Eye (tissue), 1 donor: ENCODE data around the gene ASH1L.

ENCODE experiments used
- DNase-seq: peaks from one replicate; pipeline ENCODE4 v3.0.0-alpha.2; 2015

The ASH1L gene

DNA sequence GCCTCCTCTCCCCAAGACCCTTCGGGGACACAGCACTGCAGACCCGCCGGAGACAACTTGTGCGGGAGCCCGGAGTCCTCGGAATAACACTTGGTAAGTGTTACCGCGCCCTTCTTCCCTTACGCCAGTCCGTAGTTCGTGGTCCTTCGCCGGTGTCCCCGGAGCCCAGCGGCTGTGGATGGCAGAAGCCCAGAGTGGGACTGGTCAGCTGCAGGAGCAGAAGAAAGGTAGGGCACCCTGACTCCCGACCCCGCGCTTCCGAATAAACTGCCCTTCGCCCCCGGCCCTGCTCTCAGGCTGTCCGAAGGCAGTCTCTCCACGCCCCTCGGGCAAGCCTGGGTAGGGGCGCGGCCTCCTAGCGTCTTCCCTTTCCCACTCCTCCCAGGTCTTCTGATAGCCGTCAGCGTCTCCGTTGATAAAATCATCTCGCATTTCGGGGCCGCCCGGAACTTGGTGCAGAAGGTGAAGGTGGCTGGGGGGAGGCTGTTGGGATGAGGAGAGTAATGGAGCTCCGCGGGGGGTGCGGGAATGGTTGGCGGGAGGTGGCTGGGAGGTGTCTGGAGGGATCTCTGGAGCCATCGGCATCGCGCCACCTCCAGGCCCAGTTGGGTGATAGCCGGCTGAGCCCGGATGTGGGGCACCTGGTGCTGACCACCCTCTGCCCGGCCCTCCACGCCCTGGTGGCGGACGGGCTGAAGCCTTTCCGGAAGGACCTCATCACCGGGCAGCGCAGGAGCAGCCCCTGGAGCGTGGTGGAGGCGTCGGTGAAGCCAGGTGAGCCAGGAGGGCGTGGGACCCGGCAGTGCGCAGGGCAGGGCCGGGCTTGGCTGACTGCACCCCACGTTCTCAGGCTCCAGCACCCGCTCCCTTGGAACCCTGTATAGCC lies 237.6 kb downstream of the ASH1L start:
- DNase-seq: peak; percentile 74

DNA sequence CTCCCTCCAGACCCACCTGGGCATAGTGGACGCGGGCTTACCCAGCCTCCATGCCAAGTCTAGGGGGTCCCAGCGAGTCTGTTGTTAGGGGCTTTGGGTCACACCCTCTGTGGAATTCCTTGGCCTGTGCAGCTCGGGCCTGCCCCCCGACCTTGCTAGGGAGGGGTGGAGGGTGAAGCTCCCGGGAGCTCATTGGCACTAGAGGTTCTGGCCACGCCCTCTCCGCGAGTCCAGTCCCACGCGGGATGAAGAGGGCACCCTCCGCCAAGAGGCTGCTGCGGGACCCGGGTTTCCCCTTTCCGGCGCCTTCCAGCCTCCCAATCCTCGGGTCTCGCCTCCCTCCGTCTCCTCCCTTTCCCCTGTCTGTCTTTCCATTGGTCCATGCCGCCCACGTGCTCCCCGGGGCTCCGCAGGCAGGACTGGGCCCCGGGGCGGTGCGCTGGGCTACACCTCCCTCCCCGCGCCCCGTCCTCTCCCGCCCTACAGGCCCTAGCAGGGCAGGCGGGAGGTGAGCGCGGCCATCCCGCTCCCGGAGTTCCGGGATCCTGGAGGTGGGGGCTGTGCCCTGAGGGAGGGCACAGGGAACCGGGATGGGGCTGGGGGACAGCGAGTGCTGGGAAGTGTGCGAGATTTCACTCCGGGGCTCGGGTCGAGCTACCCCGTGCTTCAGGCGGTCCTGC lies 238.4 kb downstream of the ASH1L start:
- DNase-seq: peak; percentile 96

DNA sequence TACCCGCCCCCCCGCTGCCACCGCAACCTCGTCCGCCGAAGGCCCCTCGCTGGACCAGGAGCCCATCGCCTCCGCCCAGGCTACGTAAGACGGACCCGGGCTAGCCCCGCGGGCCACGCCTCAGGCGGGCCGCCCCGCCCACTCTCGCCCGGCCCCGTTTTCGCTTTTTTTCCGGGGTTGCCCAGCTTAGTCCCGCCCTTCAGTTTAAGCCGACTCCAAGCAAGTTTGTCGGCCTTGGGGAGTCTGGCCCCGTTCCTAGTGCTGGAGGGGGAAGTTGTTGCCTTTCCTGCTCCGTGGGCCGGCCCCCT lies 238.9 kb downstream of the ASH1L start:
- DNase-seq: peak; percentile 93

DNA sequence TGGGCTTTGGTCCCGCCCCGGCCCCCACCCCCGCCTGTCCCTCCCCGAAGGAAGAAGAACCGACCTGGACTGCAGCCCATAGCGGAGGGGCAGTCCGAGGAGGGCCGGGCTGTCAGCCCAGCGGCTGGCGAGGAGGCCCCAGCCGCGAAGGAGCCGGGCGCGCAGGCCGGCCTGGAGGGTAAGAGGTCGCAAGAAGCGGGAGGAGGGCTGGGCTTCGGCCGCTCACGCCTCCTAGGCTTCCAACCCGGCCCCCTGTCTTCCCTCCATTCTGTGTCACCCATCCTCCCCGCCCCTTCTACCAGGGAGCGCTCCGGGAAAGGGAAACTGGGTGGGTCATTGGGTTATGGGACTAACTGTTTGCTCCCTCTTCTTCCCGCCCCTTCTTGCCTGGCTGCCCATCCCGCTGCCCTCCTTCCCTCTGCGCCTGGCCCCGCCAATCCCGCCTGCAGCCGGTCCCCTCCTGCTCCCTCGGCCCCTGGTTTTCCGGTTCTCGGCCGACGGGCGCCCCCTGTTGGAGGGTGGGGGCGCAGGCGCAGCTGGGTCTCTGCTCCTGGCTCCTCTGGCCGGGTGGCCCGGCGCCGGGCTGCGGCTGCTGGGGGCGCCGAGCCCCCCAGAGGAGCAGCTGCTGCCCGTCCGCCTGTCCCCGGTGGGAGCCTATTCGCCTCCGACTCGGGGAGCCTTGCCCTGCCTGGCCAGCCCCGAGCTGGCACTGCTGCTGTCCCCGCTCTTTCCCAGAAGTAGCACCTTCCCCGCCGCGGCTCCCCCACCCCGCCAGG lies 239.5 kb downstream of the ASH1L start:
- DNase-seq: peak; percentile 97

DNA sequence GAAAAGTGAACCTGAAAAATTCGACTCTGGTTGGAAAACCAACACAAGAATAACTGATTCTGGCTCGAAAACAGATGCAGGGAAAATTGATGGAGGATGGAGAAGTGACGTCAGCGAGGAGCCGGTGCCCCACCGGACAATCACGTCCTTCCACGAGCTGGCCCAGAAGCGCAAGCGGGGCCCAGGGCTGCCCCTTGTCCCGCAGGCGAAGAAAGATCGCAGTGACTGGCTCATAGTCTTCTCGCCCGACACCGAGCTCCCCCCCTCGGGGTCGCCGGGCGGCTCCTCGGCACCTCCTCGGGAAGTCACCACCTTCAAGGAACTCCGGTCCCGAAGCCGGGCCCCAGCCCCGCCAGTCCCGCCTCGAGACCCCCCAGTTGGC lies 240.0 kb downstream of the ASH1L start:
- DNase-seq: peak; percentile 73

DNA sequence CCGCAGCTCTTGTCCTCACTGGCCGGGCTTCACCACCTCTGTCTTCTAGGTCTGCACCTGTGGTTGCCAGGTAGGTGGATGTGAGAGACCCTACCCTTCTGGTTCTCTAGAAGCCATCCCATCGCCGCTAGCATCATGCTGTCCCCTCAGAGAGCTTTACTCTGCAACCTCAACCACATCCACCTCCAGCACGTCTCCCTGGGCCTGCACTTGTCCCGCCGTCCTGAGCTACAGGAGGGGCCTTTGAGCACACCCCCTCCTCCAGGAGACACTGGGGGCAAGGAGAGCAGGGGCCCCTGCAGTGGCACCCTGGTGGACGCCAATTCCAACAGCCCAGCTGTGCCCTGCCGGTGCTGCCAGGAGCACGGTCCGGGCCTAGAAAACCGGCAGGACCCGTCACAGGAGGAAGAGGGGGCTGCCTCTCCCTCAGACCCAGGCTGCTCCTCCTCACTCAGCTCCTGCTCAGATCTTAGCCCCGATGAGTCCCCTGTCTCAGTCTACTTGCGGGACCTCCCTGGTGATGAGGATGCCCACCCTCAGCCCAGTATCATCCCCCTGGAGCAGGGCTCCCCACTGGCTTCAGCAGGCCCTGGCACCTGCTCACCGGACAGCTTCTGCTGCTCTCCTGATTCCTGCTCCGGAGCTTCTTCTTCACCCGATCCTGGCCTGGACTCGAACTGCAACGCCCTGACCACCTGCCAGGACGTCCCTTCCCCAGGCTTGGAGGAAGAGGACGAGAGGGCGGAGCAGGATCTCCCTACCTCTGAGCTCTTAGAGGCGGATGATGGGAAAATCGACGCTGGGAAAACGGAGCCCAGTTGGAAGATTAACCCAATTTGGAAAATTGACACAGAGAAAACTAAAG lies 240.7 kb downstream of the ASH1L start:
- DNase-seq: peak; percentile 49

DNA sequence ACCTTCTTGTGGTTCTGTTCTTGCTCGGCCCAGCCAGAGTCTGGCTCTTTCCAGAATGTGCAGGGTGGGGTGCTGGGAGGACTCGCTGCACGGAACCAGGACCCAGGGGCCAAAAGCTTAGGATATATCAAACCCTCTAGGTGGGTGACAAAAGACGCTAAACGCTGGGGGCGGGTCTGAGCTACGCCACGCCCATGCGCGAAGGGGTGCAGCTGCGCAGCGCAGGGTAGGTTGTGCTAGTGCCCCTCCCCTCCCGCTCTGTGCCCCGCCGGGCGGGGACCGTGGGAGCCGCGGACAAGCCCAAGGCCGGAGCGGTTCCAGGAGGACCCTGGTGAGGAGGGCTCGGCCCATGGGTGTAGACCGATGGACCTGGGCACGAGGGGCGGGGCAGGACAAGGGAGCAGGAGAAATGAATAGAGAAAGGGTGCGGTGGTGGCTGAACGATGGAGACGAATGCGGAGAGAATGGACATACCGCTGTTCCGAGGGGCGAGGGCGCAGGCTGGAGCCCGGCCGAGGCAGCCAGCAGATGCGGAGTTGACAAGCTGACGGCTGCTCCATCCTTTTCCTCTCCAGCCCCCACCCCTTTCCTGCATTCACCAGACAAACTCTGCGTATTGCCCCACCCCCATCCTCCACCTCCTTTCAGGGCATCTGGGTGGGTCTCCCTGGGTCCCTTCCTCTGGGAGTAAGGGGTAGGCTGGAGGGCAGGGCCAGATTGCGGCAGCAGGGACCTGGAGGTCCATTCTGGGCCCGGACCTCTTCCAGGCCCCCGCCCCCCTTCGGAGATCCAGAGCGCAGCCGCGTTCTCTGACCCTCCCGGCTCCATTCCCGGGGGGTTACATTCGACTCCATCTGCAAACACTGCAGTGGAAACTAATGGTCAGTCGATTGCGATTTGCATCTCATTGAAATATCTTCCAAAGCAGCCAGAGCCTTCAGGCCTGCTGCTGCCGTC lies 241.7 kb downstream of the ASH1L start, which contains the start of gene RUSC1:
RUSC1 (plus strand) TSS at position 234 of the 957 bp plus-strand sequence. CDS start 880 bp downstream, outside the sequence.
- peak; percentile 90 for DNase-seq

DNA sequence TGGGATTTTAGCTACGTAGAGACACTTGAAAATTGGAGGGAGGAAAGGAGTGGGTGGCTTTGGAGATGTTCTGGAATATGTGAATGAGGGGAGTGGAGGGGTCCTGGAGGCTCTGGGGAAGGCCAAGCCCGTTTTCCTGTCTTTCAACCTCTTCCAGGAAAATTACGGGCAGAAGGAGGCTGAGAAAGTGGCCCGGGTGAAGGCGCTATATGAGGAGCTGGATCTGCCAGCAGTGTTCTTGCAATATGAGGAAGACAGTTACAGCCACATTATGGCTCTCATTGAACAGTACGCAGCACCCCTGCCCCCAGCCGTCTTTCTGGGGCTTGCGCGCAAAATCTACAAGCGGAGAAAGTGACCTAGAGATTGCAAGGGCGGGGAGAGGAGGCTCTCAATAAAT lies 242.4 kb downstream of the ASH1L start:
- DNase-seq: no peak

DNA sequence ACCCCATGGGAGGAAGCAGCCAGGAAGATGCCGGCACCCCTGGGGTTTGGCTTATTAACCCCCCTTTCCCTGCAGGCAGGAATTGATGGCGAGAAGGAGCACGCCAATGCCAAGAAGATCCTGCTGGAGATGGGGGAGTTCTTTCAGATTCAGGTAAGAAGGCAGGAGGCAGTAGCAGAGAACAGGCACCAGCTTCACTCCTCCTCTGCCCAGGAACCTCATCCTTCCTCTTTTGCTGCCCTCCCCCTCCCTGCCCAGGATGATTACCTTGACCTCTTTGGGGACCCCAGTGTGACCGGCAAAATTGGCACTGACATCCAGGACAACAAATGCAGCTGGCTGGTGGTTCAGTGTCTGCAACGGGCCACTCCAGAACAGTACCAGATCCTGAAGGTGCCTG lies 243.1 kb downstream of the ASH1L start:
- DNase-seq: no peak

DNA sequence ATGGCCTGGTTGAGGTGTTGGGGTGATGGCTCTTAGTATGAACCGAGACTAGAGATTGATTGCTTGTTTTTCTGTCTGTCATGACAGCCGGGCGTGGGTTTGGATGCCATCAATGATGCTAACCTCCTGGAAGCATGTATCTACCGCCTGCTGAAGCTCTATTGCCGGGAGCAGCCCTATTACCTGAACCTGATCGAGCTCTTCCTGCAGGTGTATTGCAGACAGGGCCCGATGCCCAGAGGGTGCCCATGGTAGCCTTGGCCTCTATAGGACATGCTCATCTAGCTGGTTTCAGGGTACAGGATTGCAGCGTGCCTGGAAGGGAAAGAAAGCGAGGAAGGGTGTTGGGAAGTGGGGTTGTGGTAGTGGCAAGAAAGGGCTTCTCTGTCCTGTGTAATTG lies 244.5 kb downstream of the ASH1L start:
- DNase-seq: no peak

DNA sequence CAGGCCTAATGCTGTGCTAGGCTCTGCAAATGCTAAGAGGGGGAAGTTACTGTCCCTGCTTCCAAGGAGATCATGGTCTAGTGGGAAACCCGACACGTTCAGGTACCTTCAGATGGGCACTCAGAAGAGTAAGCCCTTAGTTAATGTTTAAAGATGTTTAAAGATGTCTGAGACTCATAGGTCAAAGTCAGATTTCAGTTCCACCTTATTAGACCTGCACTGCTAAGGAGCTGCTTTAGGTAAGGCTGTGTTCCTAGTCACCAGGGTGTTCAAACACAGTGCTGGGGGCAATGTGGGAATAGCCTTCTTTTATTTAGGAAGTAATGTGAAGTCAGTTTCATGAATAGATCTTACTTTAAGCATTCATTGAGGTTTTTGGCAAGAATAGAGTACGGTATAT lies 245.7 kb downstream of the ASH1L start:
- no peak for DNase-seq

DNA sequence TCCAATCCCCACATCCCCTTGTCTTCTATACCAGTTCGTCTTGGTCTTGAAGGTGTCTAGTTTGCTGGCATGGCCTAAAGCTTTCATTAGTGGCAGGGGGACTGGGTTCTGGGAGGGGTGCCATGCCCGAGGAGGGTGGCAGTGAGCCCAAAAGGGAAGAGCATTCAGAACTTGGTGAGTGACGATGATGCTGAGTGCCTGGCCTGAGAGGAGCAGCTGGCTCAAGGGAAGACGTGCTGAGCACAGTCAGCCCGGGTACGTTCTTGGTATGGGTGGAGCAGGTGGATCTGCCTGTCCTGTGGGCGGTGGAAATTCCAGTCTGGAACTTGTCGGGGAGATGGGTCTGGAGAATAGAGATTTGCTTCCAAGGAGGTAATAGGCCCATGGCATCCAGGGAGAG lies 249.3 kb downstream of the ASH1L start:
- DNase-seq: no peak

DNA sequence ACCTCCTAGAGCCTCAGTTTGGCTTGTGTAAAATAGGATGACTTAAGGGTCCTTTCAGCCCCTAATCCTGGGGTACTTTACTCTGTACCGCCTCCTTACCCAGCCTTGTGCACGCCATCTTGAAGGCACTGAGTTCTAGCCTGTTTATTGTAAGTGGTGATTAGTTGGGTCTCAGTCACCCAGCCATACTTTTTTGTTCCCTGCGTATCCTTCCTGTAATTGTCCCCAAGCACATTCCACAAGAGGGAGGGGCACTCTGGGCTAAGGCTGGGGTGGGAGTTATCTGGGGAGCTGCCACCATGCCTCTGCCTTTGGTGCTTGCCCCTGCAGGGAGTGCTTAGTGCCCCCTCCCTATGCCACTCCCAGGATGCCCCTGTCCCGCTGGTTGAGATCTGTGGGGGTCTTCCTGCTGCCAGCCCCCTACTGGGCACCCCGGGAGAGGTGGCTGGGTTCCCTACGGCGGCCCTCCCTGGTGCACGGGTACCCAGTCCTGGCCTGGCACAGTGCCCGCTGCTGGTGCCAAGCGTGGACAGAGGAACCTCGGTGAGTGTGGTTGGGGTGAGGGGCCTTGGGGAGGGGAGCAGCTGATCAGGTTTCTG lies 253.1 kb downstream of the ASH1L start:
- DNase-seq: no peak

DNA sequence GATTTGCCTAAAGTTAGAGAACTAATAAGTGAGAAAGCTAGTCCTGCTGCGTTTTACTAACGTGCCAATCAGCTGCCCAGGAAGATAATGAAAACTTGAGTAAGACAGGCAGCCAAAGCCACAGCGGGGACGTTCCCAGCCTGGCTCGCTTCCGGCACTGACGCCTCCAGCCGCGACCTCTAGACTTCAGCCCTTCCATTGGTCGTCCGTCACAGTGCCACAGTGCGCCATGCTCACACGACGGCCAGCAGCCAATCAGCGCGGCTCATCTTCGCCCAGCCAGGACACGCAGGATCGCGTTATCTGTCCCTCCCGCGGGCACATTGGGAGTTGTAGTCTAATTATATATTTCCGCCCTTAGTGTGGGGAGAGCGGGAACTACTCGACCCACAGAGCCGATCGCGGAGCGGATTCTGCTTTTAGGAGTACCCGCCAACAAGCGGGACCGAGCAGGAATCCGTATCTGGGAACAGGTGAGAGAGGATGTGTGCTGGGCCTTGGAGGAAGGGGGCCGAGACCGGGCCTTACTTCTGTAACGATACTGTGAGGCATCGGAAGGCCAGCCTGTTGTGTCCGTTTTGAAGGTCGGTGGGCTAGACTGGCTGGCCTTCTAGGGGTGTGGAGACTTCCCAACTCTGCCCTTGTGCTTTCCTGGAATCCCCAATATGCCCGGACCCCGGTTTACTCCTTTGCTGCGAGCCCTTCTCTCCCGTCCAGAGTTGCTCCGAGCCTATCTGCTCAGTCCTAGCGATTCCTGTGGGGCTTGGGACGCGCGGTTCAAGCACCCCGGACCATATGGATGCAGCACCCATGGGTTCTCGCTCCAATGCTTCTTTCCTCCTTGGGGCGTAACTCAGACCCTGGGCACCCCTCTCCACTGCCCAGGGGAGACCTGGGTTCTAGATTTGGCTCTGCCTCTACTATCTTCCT lies 253.8 kb downstream of the ASH1L start, which contains the start of gene FDPS:
FDPS (plus strand) TSS at position 374 of the 930 bp plus-strand sequence. CDS start 924 bp downstream, outside the sequence.
- DNase-seq: peak; percentile 99

DNA sequence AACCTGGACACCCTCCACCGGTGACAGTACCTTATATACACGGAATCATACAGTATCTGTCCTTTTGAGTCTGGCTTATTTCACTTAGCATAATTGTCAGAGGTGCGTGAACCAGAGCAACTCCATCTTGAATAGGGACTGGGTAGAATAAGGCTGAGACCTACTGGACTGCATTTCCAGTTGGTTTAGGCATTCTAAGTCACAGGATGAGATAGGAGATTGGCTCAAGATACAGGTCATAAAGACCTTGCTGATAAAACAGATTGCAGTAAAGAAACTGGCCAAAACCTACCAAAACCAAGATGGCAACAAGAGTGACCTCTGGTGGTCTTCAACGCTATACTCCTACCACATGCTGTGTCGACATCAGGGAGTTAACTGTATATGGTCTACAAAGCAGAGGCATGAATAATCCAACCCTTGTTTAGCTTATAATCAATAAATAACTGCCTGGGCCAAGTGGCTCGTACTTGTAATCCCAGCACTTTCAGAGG lies 255.3 kb downstream of the ASH1L start:
- DNase-seq: peak; percentile 53

DNA sequence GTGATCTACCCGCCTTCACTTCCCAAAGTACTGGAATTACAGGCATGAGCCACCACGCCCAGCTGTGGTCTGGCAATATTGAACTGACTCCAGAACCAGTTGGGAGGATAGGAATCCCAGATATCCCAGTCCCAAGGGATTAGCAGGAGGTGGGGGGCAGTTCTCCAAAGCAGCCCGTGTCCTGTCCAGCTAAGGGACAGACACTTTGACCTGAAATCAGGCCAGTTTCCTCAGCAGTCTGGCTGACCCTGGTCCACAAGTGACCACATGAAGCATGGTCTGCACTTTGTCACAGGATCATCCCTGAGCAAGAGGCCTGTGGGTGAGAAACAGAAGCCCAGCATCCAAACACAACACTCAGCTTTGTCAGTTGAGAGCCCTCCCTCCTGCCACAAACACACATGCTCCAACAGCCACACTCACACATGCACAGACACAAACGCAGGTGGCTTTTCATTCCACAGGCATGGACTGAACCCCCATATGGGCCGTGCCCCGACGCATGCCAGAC lies 256.7 kb downstream of the ASH1L start:
- no peak for DNase-seq

DNA sequence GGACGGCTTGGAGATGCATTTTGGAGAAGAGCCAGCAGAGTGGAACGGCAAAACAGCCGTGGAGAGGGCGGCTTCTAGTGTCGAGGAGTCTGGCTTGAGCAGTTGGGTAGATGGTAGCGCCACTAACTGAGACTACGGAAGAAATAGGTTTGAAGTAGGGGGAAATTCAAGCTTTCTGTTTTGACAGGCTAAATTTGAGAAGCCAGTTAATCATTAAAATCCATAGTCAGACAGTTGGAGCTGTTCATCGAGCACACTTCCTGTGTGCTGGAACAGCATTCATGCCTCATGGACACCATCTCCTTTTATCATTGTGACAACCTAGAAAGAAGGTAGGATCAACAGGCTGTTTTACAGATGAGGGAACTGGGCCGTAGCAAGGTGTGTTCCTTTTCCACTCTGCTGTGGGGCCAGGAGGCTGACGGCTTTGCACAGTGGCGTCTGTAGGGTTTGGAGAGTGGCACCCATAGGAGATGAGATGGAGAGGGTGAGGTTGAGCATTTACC lies 258.0 kb downstream of the ASH1L start:
- no peak for DNase-seq

DNA sequence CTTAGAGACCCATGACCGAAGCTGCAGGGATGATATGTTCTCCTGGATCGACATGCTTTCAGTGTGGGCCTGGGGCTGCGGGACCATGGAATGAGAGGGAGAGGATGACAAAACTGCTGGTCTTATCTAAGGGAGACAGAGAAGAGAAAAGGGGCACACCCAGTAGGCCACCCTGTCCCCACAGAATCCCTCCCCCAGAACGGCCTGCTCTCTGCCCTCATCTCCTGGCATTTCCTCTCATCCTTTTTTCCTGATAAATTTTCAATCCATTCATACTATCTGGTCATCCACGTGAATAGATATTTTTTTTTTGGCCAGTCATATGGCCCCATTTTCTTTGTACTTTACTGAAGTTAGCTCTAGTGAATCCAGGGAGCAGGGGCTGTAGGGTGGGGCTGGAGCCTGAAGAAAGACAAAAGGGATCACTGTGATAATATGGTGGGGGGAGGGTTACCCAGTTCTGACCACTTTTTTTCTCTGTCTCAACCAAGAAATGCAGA lies 261.2 kb downstream of the ASH1L start, which contains the start of gene PKLR:
PKLR (minus strand) TSS at position 97 of the 500 bp plus-strand sequence; CDS start at position 54, 43 bp downstream.
- DNase-seq: no peak
